HEK293T (cell line): ENCODE measurements around the gene LRRTM3.

Source experiments
- CTCF ChIA-PET: fragments of 350-600 bp; formaldehyde crosslinking; extraction: SDS; loops from one replicate; lab custom pipeline; 2021; ENCODE audit warnings: antibody characterized with exemption, inconsistent platforms; lab: Yijun Ruan, JAX
- POLR2A ChIA-PET: fragments of 350-600 bp; formaldehyde crosslinking; extraction: SDS; loops from one replicate; lab custom pipeline; 2020; ENCODE audit warnings: antibody characterized with exemption, inconsistent platforms; lab: Yijun Ruan, JAX
- DNase-seq: peaks from one replicate; pipeline ENCODE4 v3.0.0; 2012; ENCODE audit warnings: mixed read lengths; ENCODE audit errors: extremely low spot score
- ARNT ChIP-seq: fragments of 450-650 bp; IDR thresholded peaks from 2 replicates; pipeline ENCODE4 v1.6.1; 2017; ENCODE audit warnings: mild to moderate bottlenecking
- BHLHE40 ChIP-seq: fragments of 450-650 bp; IDR thresholded peaks from 2 replicates; pipeline ENCODE4 v1.6.1; 2016; ENCODE audit warnings: mild to moderate bottlenecking, moderate library complexity, borderline replicate concordance
- CTBP1 ChIP-seq: fragments of 450-650 bp; IDR thresholded peaks from 2 replicates; pipeline ENCODE4 v1.6.1; 2016; ENCODE audit warnings: borderline replicate concordance
- ELF4 ChIP-seq: fragments of 450-650 bp; IDR thresholded peaks from 2 replicates; pipeline ENCODE4 v1.6.1; 2017; ENCODE audit warnings: antibody characterized with exemption
- FOXA1 ChIP-seq: fragments of 450-650 bp; IDR thresholded peaks from 2 replicates; pipeline ENCODE4 v1.6.1; 2016; ENCODE audit warnings: mild to moderate bottlenecking
- FOXK2 ChIP-seq: fragments of 450-650 bp; IDR thresholded peaks from 2 replicates; pipeline ENCODE4 v1.6.1; 2016; ENCODE audit warnings: mild to moderate bottlenecking
- FOXM1 ChIP-seq: fragments of 450-650 bp; IDR thresholded peaks from 2 replicates; pipeline ENCODE4 v1.6.1; 2017; ENCODE audit warnings: mild to moderate bottlenecking, borderline replicate concordance
- HDGF ChIP-seq: fragments of 450-650 bp; IDR thresholded peaks from 2 replicates; pipeline ENCODE4 v1.6.1; 2017; ENCODE audit warnings: antibody characterized with exemption, borderline replicate concordance
- L3MBTL2 ChIP-seq: fragments of 450-650 bp; conservative IDR thresholded peaks from 2 replicates; pipeline ENCODE4 v1.6.1; 2016; ENCODE audit warnings: mild to moderate bottlenecking
- LEF1 ChIP-seq: fragments of 450-650 bp; IDR thresholded peaks from 2 replicates; pipeline ENCODE4 v1.6.1; 2017; ENCODE audit warnings: mild to moderate bottlenecking, borderline replicate concordance
- NFRKB ChIP-seq: fragments of 450-650 bp; IDR thresholded peaks from 2 replicates; pipeline ENCODE4 v1.6.1; 2016; ENCODE audit warnings: mild to moderate bottlenecking, moderate library complexity
- PKNOX1 ChIP-seq: fragments of 450-650 bp; IDR thresholded peaks from 2 replicates; pipeline ENCODE4 v1.6.1; 2016
- SP1 ChIP-seq: fragments of 450-650 bp; IDR thresholded peaks from 2 replicates; pipeline ENCODE4 v1.6.1; 2017
- SUZ12 ChIP-seq: fragments of 450-650 bp; IDR thresholded peaks from 2 replicates; pipeline ENCODE4 v1.6.1; 2016; ENCODE audit warnings: mild to moderate bottlenecking
- TARDBP ChIP-seq: fragments of 450-650 bp; IDR thresholded peaks from 2 replicates; pipeline ENCODE4 v1.6.1; 2016
- ZNF384 ChIP-seq: fragments of 450-650 bp; IDR thresholded peaks from 2 replicates; pipeline ENCODE4 v1.6.1; 2016

Gene LRRTM3

GRCh38 chr10:67112765-67113164, 186.9 kb downstream of the LRRTM3 start:
- DNase-seq = no peak
- TF ChIP-seq L3MBTL2 (no peak), NFRKB (no peak), FOXK2 (no peak), SUZ12 (no peak)
- POLR2A ChIA-PET = no interaction called here
- CTCF ChIA-PET = no interaction called here

DNA sequence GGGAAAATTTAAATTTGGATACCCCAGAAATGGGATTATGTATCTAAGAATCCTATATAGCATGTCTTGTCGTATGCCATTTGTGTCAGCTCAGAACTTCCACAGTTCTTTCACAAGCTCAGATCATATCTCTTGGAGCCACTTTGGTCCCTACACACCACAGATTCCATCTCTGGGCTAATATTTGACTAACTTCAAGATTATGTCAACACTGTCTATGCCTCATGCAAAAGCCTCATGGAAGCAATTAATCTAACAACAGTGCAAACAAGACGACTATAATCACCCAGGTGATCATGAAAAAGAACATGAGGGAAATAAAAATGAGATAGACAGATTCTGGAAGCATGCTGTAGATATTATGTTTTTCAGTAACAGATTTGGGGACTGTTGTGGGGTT, 189.1 kb downstream of the LRRTM3 start:
- ChIA-PET CTCF (no interaction called here), POLR2A (no interaction called here)
- no peak for DNase-seq
- TF ChIP-seq SUZ12 (no peak), ELF4 (no peak), LEF1 (no peak), FOXA1 (no peak), HDGF (no peak), TARDBP (no peak), FOXK2 (no peak), CTBP1 (no peak), ARNT (no peak), NFRKB (no peak)

GRCh38 chr10:67115972-67116371, 190.1 kb downstream of the LRRTM3 start:
- TF ChIP-seq BHLHE40 (no peak), SUZ12 (no peak), FOXA1 (no peak), ARNT (no peak), NFRKB (no peak), CTBP1 (no peak), TARDBP (no peak), HDGF (no peak), ZNF384 (no peak), FOXK2 (no peak), FOXM1 (no peak), ELF4 (no peak)
- POLR2A ChIA-PET = no interaction called here
- CTCF ChIA-PET = no interaction called here
- DNase-seq = no peak

GRCh38 chr10:67119651-67120050, 193.8 kb downstream of the LRRTM3 start:
- ChIA-PET CTCF (no interaction called here), POLR2A (no interaction called here)

GRCh38 chr10:67127441-67127840, 201.6 kb downstream of the LRRTM3 start:
- ChIA-PET CTCF (no interaction called here), POLR2A (no interaction called here)
- no peak for TF ChIP-seq ZNF384
- no peak for TF ChIP-seq HDGF
- no peak for TF ChIP-seq SUZ12
- TF ChIP-seq FOXK2 = no peak
- TF ChIP-seq CTBP1 = no peak
- TF ChIP-seq L3MBTL2 = no peak
- no peak for TF ChIP-seq BHLHE40
- no peak for TF ChIP-seq FOXM1
- no peak for TF ChIP-seq SP1
- TF ChIP-seq PKNOX1 = no peak
- no peak for TF ChIP-seq ELF4
- TF ChIP-seq TARDBP = no peak
- TF ChIP-seq ARNT = no peak
- no peak for TF ChIP-seq LEF1
- no peak for TF ChIP-seq NFRKB
- no peak for TF ChIP-seq FOXA1
- DNase-seq = no peak

More at GRCh38 chr10:67119651-67120050, 193.8 kb downstream of the LRRTM3 start:
- TF ChIP-seq FOXM1 (no peak), BHLHE40 (no peak), CTBP1 (no peak), TARDBP (no peak), FOXA1 (no peak), FOXK2 (no peak), HDGF (no peak)
- no peak for DNase-seq

DNA sequence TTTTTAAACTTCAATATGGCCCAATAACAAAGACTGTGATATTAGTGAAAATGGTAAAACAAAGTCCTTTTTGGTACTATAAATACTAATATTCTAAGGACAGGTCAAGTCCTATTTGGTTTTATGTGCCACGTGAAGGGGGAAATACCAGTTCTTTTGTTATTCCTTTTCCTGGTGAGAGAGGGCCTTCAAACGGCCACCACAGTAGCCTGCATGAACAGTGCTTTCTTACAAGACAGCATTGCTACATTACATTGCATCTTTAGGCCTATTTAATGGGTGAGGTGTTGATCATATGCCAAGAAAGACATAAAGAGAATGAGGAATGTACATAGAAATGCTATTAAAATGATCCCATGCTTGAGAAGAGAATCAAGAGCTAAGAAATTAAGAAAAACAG, 214.8 kb downstream of the LRRTM3 start:
- no peak for TF ChIP-seq ZNF384
- no peak for TF ChIP-seq ARNT
- no peak for TF ChIP-seq SUZ12
- no peak for TF ChIP-seq TARDBP
- DNase-seq = no peak
- ChIA-PET POLR2A (no interaction called here), CTCF (no interaction called here)

GRCh38 chr10:67141300-67141699, 215.5 kb downstream of the LRRTM3 start:
- ChIA-PET CTCF (interaction anchor here (0.7 kb wide), 1 partner anchor 77 kb away, joined by 3 read pairs; no protein-coding TSS in a partner anchor), POLR2A (no interaction called here)
- no peak for DNase-seq
- TF ChIP-seq HDGF (no peak), BHLHE40 (no peak), ELF4 (no peak), ZNF384 (no peak), NFRKB (no peak), LEF1 (no peak), L3MBTL2 (no peak), ARNT (no peak), FOXK2 (no peak), SP1 (no peak), CTBP1 (no peak), FOXM1 (no peak), FOXA1 (no peak), SUZ12 (no peak), PKNOX1 (no peak), TARDBP (no peak)
